Right lobe of liver (tissue), 4 donors: ENCODE data around the gene GABRG3.

Source experiments
- CTCF ChIP-seq, 4 donors: fragments of 200-600 bp in 3 of 4; fragments of 450-650 bp in 1 of 4; IDR thresholded peaks; one replicate each; pipeline versions ENCODE4 v1.5.1 to v1.8.0; 2016 to 2022; ENCODE audit warnings: antibody characterized with exemption in 4 of 4, mild to moderate bottlenecking in 2 of 4
- POLR2A ChIP-seq: fragments of 450-650 bp; IDR thresholded peaks from one replicate; pipeline ENCODE4 v1.6.1; 2017; ENCODE audit warnings: antibody characterized with exemption, mild to moderate bottlenecking
- donor health status: DM: no; HTN: no; CAD: no.
- donor health status: DM: no; HTN: no; CAD: no.
- donor health status: DM: no; HTN: yes; CAD: no.

GRCh38 chr15:27037501-27037900 lies 66.5 kb downstream of the GABRG3 start:
- TF ChIP-seq CTCF (IDR thresholded peaks at IDR 0.05): no peak
- TF ChIP-seq POLR2A: no peak
